Mesodermal cell (in vitro differentiated cells): ENCODE data around the gene TRNP1.

Source experiments
- H3K27ac ChIP-seq: 2 replicates; pipeline ENCODE4 v1.7.0; 2013; ENCODE audit warnings: mild to moderate bottlenecking, low read depth, low read length, moderate library complexity; ENCODE audit not compliant: severe bottlenecking
- H3K36me3 ChIP-seq: 2 replicates; pipeline ENCODE4 v1.7.1; 2013; ENCODE audit warnings: mild to moderate bottlenecking, low read length, moderate library complexity; ENCODE audit not compliant: control insufficient read depth, insufficient read depth
- H3K4me1 ChIP-seq: one replicate; pipeline ENCODE4 v1.7.1; 2013; ENCODE audit warnings: mild to moderate bottlenecking, low read length; ENCODE audit not compliant: insufficient read depth, control insufficient read depth, poor library complexity, severe bottlenecking
- H3K4me3 ChIP-seq: 2 replicates; pipeline ENCODE4 v1.7.0; 2013; ENCODE audit warnings: low read length, control low read depth, mild to moderate bottlenecking; ENCODE audit not compliant: insufficient read depth, poor library complexity, severe bottlenecking; ENCODE audit errors: extremely low read depth
- H3K9me3 ChIP-seq: 2 replicates; pipeline ENCODE4 v1.7.1; 2013; ENCODE audit warnings: mild to moderate bottlenecking, low read length, moderate library complexity; ENCODE audit not compliant: control insufficient read depth
- WGBS, 2 experiments: methylation state at CpG; one replicate each; pipeline ENCODE4 v1.1.5; 2013; ENCODE audit warnings: missing lambda C conversion rate in 2 of 2; ENCODE audit not compliant: insufficient coverage in 2 of 2; 5-methylcytosine and 5-hydroxymethylcytosine counted together

TRNP1 gene

GRCh38 chr1:27047914-27048313 is 54.4 kb downstream of the TRNP1 start:
- Histone ChIP-seq H3K4me1 (peaks cover 4% of the 10 kb centered on the region), H3K27ac (no peak overlapping the region), H3K4me3 (no peak overlapping the region), H3K36me3 (no peaks in the 10 kb centered on the region), H3K9me3 (no peaks in the 10 kb centered on the region)
- 84 to 96% methylated on average over 5 to 6 of the region's 6 CpGs for WGBS, 2 experiments

DNA sequence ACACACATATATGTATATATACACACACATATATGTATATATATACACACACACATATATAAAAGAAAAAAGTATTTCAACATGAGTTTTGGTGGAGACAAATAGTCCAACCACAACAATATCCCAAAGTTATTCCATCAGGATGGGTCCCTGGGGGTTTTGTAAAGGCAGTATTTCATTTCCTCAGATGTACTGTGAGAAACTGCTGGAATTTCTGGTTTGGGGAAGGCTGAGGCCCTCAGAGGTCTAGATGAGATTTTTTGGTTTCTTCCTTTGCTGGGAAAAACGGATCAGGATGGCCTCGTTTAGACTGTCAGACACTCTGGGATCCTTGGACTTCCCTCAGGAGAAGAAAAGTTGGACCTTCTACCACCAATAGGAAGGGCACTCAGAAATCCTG is 55.6 kb downstream of the TRNP1 start:
- H3K4me1 ChIP-seq: peaks cover 4% of the 10 kb centered on the region
- WGBS, 2 experiments: 94 to 100% methylated on average over 2 of the region's 2 CpGs
- no peaks in the 10 kb centered on the region for H3K9me3 ChIP-seq
- H3K36me3 ChIP-seq: no peaks in the 10 kb centered on the region
- no peak overlapping the region for H3K27ac ChIP-seq
- no peak overlapping the region for H3K4me3 ChIP-seq

GRCh38 chr1:27049607-27050006 is 56.1 kb downstream of the TRNP1 start:
- Histone ChIP-seq H3K4me1 (peaks cover 4% of the 10 kb centered on the region), H3K36me3 (no peaks in the 10 kb centered on the region), H3K9me3 (no peaks in the 10 kb centered on the region), H3K4me3 (no peak overlapping the region), H3K27ac (no peak overlapping the region)
- 0 to 53% methylated on average over 1 to 3 of the region's 3 CpGs for WGBS, 2 experiments
